ENCODE measurements around the gene ABHD16B.

DNA sequence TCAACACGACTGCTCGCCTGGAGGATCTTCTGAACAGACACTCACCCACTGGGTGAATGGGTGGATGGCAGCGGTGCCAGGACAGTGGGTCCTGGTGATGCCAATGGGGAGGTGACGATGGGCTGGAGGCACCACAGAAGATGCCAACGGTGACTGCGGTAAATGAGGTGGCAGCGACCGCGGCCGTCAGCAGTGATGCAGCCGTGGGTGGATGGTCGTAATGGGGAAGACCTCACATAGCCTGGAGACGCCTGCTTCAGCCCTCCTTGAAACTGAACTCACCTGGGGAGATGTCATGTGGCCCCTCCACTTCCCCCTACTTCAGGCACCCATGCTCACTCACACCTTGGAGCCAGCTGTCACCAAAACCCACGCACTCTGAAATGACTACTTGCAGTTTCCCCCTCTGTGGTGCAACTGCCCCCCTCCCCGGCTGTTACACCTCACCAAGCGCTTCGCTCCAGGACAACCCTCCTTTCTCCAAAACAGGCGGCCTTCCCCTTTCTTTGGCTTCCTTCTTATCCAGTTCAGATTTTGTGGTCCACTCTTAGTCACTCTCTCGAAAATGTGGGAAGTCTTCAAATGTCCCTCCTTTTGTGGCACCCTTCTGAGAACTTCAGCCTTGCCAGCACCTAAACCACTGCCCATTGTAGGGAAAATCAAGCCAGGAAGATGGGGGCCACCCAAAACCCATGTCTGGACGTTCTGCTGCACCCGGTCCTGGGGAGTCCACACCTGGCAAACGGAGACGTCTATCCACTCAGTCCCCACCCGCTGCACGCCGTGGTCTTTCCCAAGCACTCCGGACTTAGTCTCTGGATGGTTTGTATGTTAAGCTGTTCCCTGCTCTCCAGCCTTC lies 10.4 kb upstream of the ABHD16B start:
- no peak for TF ChIP-seq ZNF274 (IDR thresholded peaks at IDR 0.05; ENCODE audit: low read depth, low read length)
- TF ChIP-seq SUZ12 (IDR thresholded peaks at IDR 0.05; ENCODE audit: extremely low read depth, insufficient read depth, insufficient read length): no peak
- no peak for TF ChIP-seq YY1 (IDR thresholded peaks at IDR 0.05; ENCODE audit: insufficient read depth, insufficient read length)
